Measurements from ENCODE around the gene WDFY1. TPM values are rescaled to one million over a fixed set of nuclear protein-coding genes. Genes with fewer than 3 reads are reported as not detected.
"Not testable (repeated sequence)": the region's sequence is repeated elsewhere in the genome, so short reads cannot be mapped to it uniquely, and the experiment has no call there.

WDFY1 gene
- polyA plus RNA-seq, 3 donors, result 56.2 to 60.6 (median 59.7) TPM

GRCh38 chr2:223939438-223939837, 5.7 kb downstream of the WDFY1 start:
- DNase-seq (ENCODE audit: extremely low read depth in 1 of 11, low read depth in 9 of 11, low spot score in 4 of 11), result not testable (repeated sequence)

GRCh38 chr2:223937535-223937934, 7.6 kb downstream of the WDFY1 start:
- DNase-seq (ENCODE audit: extremely low read depth in 1 of 11, low read depth in 9 of 11, low spot score in 4 of 11), result no peak

- no peak for DNase-seq (ENCODE audit: extremely low read depth in 1 of 11, low read depth in 9 of 11, low spot score in 4 of 11)
Observed at GRCh38 chr2:223936862-223937326, 8.2 kb downstream of the WDFY1 start.

GRCh38 chr2:223935459-223936125, 9.5 kb downstream of the WDFY1 start:
- DNase-seq (ENCODE audit: extremely low read depth in 1 of 11, low read depth in 9 of 11, low spot score in 4 of 11), result no peak

GRCh38 chr2:223934870-223935269, 10.3 kb downstream of the WDFY1 start:
- no peak for DNase-seq (ENCODE audit: extremely low read depth in 1 of 11, low read depth in 9 of 11, low spot score in 4 of 11)

- DNase-seq (ENCODE audit: extremely low read depth in 1 of 11, low read depth in 9 of 11, low spot score in 4 of 11), result no peak
Observed at GRCh38 chr2:223932816-223933800, 12.0 kb downstream of the WDFY1 start.

GRCh38 chr2:223930103-223930976, 14.8 kb downstream of the WDFY1 start:
- no peak for DNase-seq (ENCODE audit: extremely low read depth in 1 of 11, low read depth in 9 of 11, low spot score in 4 of 11)

- DNase-seq (ENCODE audit: extremely low read depth in 1 of 11, low read depth in 9 of 11, low spot score in 4 of 11), result no peak
Observed at GRCh38 chr2:223929571-223930102, 15.5 kb downstream of the WDFY1 start.

- no peak for DNase-seq (ENCODE audit: extremely low read depth in 1 of 11, low read depth in 9 of 11, low spot score in 4 of 11)
Observed at GRCh38 chr2:223928113-223929006, 16.8 kb downstream of the WDFY1 start.

GRCh38 chr2:223925106-223925505, 20.0 kb downstream of the WDFY1 start:
- no peak for DNase-seq (ENCODE audit: extremely low read depth in 1 of 11, low read depth in 9 of 11, low spot score in 4 of 11)

- DNase-seq (ENCODE audit: extremely low read depth in 1 of 11, low read depth in 9 of 11, low spot score in 4 of 11), result no peak
Observed at GRCh38 chr2:223923976-223924375, 21.2 kb downstream of the WDFY1 start.

- DNase-seq (ENCODE audit: extremely low read depth in 1 of 11, low read depth in 9 of 11, low spot score in 4 of 11), result no peak
Observed at GRCh38 chr2:223922308-223922707, 22.8 kb downstream of the WDFY1 start.

- DNase-seq (ENCODE audit: extremely low read depth in 1 of 11, low read depth in 9 of 11, low spot score in 4 of 11), result no peak
Observed at GRCh38 chr2:223921204-223921603, 23.9 kb downstream of the WDFY1 start.

GRCh38 chr2:223920109-223920508, 25.0 kb downstream of the WDFY1 start:
- no peak for DNase-seq (ENCODE audit: extremely low read depth in 1 of 11, low read depth in 9 of 11, low spot score in 4 of 11)

GRCh38 chr2:223918671-223919134, 26.4 kb downstream of the WDFY1 start:
- DNase-seq (ENCODE audit: extremely low read depth in 1 of 11, low read depth in 9 of 11, low spot score in 4 of 11), result no peak

GRCh38 chr2:223916181-223916920, 28.8 kb downstream of the WDFY1 start:
- no peak for DNase-seq (ENCODE audit: extremely low read depth in 1 of 11, low read depth in 9 of 11, low spot score in 4 of 11)

- DNase-seq (ENCODE audit: extremely low read depth in 1 of 11, low read depth in 9 of 11, low spot score in 4 of 11), result no peak
Observed at GRCh38 chr2:223915071-223915470, 30.1 kb downstream of the WDFY1 start.
